HFF-Myc (cell line): ENCODE measurements around the gene CFAP251.

Experiments used
- DNase-seq: peaks from one replicate; pipeline ENCODE4 v3.0.0-alpha.2; 2011; ENCODE audit warnings: low read depth; ENCODE audit errors: extremely low read depth
- H3K4me3 ChIP-seq: replicated peaks from 2 replicates; pipeline ENCODE4 v1.5.1; 2011; ENCODE audit warnings: low read depth, mild to moderate bottlenecking, control low read depth, low read length
- TF ChIP-seq, protein P1 (sequence below): IDR thresholded peaks from 2 replicates; pipeline ENCODE4 v1.5.1; 2012; ENCODE audit warnings: mild to moderate bottlenecking, low read depth, low read length, control low read depth; ENCODE audit errors: missing control alignments

CFAP251 gene

DNA sequence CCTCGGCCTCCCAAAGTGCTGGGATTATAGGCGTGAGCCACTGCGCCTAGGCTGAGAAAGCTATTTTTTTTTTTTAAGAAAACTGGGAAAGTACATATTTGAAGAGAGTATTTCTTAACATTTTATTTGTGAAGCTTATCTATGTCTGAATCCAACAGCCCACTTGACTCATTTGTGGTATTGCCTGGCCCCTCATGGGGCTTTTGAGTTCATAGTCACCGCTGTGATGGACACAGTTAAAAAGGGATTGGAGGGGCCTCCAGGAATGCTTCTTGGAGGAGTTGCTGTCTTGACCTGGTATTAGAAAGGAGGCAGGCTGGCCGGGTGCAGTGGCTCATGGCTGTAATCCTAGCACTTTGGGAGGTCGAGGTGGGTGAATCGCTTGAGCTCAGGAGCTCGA is 129.8 kb downstream of the CFAP251 start:
- TF ChIP-seq, protein P1, sequence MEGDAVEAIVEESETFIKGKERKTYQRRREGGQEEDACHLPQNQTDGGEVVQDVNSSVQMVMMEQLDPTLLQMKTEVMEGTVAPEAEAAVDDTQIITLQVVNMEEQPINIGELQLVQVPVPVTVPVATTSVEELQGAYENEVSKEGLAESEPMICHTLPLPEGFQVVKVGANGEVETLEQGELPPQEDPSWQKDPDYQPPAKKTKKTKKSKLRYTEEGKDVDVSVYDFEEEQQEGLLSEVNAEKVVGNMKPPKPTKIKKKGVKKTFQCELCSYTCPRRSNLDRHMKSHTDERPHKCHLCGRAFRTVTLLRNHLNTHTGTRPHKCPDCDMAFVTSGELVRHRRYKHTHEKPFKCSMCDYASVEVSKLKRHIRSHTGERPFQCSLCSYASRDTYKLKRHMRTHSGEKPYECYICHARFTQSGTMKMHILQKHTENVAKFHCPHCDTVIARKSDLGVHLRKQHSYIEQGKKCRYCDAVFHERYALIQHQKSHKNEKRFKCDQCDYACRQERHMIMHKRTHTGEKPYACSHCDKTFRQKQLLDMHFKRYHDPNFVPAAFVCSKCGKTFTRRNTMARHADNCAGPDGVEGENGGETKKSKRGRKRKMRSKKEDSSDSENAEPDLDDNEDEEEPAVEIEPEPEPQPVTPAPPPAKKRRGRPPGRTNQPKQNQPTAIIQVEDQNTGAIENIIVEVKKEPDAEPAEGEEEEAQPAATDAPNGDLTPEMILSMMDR, result no peak
- DNase-seq, result no peak
- H3K4me3 ChIP-seq, result no peak overlapping the region

DNA sequence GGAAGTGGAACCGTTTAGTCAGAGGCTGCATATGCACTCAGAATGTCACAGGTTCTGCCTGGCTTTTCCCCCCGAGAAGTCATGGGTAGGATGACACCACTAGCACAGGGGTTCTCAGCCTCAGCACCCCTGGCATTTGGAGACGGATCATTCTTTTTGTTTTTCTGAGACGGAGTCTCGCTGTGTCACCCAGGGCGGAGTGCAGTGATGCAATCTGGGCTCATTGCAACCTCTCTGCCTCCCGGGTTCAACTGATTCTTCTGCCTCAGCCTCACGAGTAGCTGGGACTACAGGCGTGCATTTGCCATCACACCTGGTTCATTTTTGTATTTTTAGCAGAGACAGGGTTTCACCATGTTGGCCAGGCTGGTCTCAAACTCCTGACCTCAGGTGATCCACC is 131.4 kb downstream of the CFAP251 start:
- TF ChIP-seq, protein P1, result no peak
- H3K4me3 ChIP-seq, result no peak overlapping the region
- DNase-seq, result no peak

DNA sequence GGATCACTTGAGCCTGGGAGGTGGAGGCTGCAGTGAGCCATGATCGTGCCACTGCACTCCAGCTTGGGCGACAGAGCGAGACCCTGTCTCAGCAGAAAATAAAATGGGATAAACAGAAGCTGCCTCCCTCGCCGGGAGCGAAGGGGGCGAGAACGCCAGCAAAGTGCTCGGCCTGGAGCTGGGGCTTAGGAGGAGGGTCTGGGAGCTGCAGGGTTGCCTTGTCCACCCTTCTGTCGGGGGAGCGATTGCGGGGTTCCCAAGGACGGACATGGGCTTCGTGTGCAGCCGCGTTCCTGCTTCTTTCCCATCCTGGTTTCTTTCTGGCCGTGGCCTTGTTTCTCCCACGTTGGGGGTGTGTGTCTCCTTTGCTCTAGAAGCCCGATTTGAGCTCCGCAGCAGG is 132.3 kb downstream of the CFAP251 start:
- TF ChIP-seq, protein P1, result no peak
- H3K4me3 ChIP-seq, result no peak overlapping the region
- no peak for DNase-seq

DNA sequence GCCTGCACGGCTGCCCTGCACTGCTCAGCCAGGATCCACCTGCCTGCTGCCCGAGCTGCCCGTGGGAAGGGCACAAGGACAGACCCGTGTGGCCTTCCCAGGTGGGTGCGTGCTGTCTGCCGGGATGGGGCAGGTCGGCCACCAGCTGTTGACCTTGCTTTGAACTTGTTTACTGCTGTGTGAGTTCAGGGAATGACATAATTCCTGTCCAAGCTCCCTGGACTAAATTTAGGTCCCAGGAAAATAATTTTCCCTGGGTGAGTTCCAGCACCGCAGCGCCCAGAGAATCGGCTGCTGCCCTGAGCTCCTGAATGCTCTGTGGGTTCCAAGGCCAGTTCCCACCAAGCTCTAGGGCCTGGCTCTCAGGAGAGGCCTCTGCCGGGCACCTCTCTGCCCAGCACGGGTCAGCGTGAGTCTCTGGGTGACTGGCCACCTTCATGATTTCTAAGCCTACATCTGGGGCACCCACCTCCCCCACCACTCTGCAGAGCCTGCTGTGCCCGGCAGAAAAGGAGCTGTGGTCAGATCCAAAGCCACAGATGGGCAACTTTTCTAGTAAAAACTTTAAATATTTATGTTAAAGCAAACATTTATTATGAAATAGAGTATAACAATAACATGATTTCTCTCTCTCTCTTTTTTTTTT is 133.0 kb downstream of the CFAP251 start:
- TF ChIP-seq, protein P1, result no peak
- no peak overlapping the region for H3K4me3 ChIP-seq
- no peak for DNase-seq

DNA sequence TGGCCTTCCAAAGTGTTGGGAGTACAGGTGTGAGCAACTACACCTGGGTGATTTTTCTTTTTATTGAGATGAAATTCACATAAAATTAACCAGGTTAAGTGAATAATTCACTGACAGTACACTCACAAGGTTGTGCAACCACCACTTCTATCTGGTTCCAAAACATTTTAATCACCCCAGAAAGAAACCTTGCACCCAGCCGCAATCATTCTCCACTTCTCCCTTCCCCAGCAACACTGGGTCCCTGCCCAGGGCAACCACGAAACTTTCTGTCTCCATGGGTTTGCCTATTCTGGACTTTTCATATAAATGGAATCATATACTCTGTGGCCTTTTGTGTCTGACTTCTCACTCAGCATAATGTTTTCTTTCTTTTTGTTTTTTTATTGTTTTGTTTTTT is 133.9 kb downstream of the CFAP251 start:
- TF ChIP-seq, protein P1, result no peak
- no peak for DNase-seq
- no peak overlapping the region for H3K4me3 ChIP-seq
